Parathyroid adenoma (tissue), 2 donors: ENCODE results near the gene TPD52L2.
A peak's percentile ranks its signal among the peaks of the same experiment; 100 is the strongest.

Experiments
- H2AFZ ChIP-seq: fragments of 300-600 bp; sonication (generic); one replicate; pipeline ENCODE4 v1.7.0; 2017; ENCODE audit warnings: antibody characterized with exemption, mild to moderate bottlenecking
- H3K27ac ChIP-seq: fragments of 300-600 bp; sonication (generic); one replicate; pipeline ENCODE4 v1.7.0; 2017
- H3K27me3 ChIP-seq: fragments of 300-600 bp; sonication (generic); one replicate; pipeline ENCODE4 v1.7.0; 2017; ENCODE audit warnings: low read length; ENCODE audit not compliant: control insufficient read depth, insufficient read depth
- H3K36me3 ChIP-seq: fragments of 300-600 bp; sonication (generic); one replicate; pipeline ENCODE4 v1.7.0; 2017; ENCODE audit warnings: low read length; ENCODE audit not compliant: control insufficient read depth, insufficient read depth
- H3K4me1 ChIP-seq: fragments of 300-600 bp; sonication (generic); one replicate; pipeline ENCODE4 v1.7.0; 2017; ENCODE audit warnings: control low read depth
- H3K4me2 ChIP-seq: fragments of 300-600 bp; sonication (generic); one replicate; pipeline ENCODE4 v1.7.0; 2017; ENCODE audit warnings: low read length
- H3K4me3 ChIP-seq: fragments of 300-600 bp; sonication (generic); one replicate; pipeline ENCODE4 v1.7.0; 2017; ENCODE audit warnings: low read depth, low read length
- H3K79me2 ChIP-seq: fragments of 300-600 bp; sonication (generic); one replicate; pipeline ENCODE4 v1.7.0; 2017; ENCODE audit warnings: control low read depth
- H3K9ac ChIP-seq: fragments of 300-600 bp; sonication (generic); one replicate; pipeline ENCODE4 v1.7.0; 2017; ENCODE audit warnings: mild to moderate bottlenecking
- H3K9me3 ChIP-seq: fragments of 300-600 bp; sonication (generic); one replicate; pipeline ENCODE4 v1.7.0; 2017; ENCODE audit warnings: low read length; ENCODE audit not compliant: control insufficient read depth
- TF ChIP-seq, protein P1 (sequence below): fragments of 300-600 bp; sonication (generic); IDR thresholded peaks from one replicate; pipeline ENCODE4 v1.7.0; 2017; ENCODE audit warnings: antibody characterized with exemption, mild to moderate bottlenecking
- donor health status: primary hyperparathyroidism.

TPD52L2 gene

DNA sequence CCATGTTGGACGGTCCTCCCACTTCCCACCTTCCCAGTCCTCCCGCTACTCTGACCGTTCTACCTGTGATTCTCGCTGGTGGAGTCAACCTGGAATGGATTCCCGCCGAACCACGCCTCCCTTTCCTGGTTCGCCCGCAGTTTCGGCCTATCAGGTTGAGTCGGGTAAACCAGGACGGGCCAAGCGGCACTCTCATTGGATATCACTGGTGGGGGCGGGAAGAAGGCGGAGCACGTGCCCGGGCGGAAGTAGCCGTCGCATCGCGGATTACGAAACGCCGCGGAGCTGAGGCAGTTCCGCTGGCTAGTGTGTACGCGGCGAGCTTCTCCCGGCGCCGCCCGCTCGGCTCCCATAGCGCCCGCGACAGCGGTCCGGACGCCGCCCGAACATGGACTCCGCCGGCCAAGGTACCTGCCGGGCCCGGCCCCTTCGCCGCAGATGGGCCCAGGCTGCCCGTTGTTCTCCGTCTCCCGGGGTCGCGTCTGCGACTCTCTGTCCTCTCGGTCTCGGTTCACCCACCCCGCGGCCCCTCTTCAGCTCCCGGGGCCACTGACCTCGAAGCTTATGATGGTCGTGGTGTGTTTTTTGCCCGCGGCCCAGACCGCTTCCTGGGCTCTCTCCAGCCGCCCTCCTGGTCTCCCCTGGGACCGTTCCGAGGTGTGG lies at the start of gene TPD52L2:
TSS of gene TPD52L2 (plus strand) at position 293 of the 663 bp plus-strand sequence. CDS start at position 389, 96 bp downstream.
- TF ChIP-seq, protein P1, sequence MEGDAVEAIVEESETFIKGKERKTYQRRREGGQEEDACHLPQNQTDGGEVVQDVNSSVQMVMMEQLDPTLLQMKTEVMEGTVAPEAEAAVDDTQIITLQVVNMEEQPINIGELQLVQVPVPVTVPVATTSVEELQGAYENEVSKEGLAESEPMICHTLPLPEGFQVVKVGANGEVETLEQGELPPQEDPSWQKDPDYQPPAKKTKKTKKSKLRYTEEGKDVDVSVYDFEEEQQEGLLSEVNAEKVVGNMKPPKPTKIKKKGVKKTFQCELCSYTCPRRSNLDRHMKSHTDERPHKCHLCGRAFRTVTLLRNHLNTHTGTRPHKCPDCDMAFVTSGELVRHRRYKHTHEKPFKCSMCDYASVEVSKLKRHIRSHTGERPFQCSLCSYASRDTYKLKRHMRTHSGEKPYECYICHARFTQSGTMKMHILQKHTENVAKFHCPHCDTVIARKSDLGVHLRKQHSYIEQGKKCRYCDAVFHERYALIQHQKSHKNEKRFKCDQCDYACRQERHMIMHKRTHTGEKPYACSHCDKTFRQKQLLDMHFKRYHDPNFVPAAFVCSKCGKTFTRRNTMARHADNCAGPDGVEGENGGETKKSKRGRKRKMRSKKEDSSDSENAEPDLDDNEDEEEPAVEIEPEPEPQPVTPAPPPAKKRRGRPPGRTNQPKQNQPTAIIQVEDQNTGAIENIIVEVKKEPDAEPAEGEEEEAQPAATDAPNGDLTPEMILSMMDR: no peak
- peaks cover 33% of the 10 kb centered on the region for H3K79me2 ChIP-seq
- peaks cover 5% of the 10 kb centered on the region for H3K4me1 ChIP-seq
- peak within 1 kb of the TSS; percentile 93 for H3K4me3 ChIP-seq
- H3K36me3 ChIP-seq: no peaks in the 10 kb centered on the region
- H3K9me3 ChIP-seq: no peaks in the 10 kb centered on the region
- H3K9ac ChIP-seq: peak within 1 kb of the TSS; percentile 90
- no peaks in the 10 kb centered on the region for H3K27me3 ChIP-seq
- H2AFZ ChIP-seq: peak within 1 kb of the TSS; percentile 96
- H3K27ac ChIP-seq: peak within 1 kb of the TSS; percentile 77
- peak within 1 kb of the TSS; percentile 93 for H3K4me2 ChIP-seq

GRCh38 chr20:63815615-63816253 lies 49.3 kb upstream of the TPD52L2 start:
- Histone ChIP-seq H3K27ac (no peak overlapping the region), H3K4me3 (no peak overlapping the region), H3K4me2 (no peak overlapping the region), H3K9me3 (no peaks in the 10 kb centered on the region), H2AFZ (no peak overlapping the region), H3K4me1 (no peaks in the 10 kb centered on the region), H3K27me3 (no peaks in the 10 kb centered on the region), H3K36me3 (no peaks in the 10 kb centered on the region), H3K9ac (no peak overlapping the region), H3K79me2 (peaks cover 44% of the 10 kb centered on the region)
- TF ChIP-seq, protein P1: no peak

- Histone ChIP-seq H2AFZ (no peak overlapping the region), H3K9me3 (no peaks in the 10 kb centered on the region), H3K27me3 (no peaks in the 10 kb centered on the region), H3K79me2 (peaks cover 49% of the 10 kb centered on the region), H3K27ac (no peak overlapping the region), H3K4me3 (no peak overlapping the region), H3K9ac (no peak overlapping the region), H3K4me2 (no peak overlapping the region), H3K4me1 (no peaks in the 10 kb centered on the region), H3K36me3 (no peaks in the 10 kb centered on the region)
- TF ChIP-seq, protein P1: no peak
Measured at GRCh38 chr20:63819224-63819921, 45.7 kb upstream of the TPD52L2 start.

- TF ChIP-seq, protein P1: no peak
Measured at GRCh38 chr20:63821811-63822210, 43.3 kb upstream of the TPD52L2 start.

More at GRCh38 chr20:63821811-63822210, 43.3 kb upstream of the TPD52L2 start:
- no peaks in the 10 kb centered on the region for H3K27me3 ChIP-seq
- no peak overlapping the region for H3K4me2 ChIP-seq
- H3K27ac ChIP-seq: no peak overlapping the region
- no peaks in the 10 kb centered on the region for H3K4me1 ChIP-seq
- no peak overlapping the region for H2AFZ ChIP-seq
- H3K4me3 ChIP-seq: no peak overlapping the region
- no peak overlapping the region for H3K9ac ChIP-seq
- no peaks in the 10 kb centered on the region for H3K36me3 ChIP-seq
- H3K9me3 ChIP-seq: no peaks in the 10 kb centered on the region
- H3K79me2 ChIP-seq: peaks cover 55% of the 10 kb centered on the region
